VCaP (cell line): ENCODE results near the gene GRIK4.

ENCODE experiments used
- H3K27ac ChIP-seq: fragments of 450-650 bp; 2 replicates; pipeline ENCODE4 v1.5.1; 2017
- CTCF ChIP-seq: fragments of 450-650 bp; conservative IDR thresholded peaks from 2 replicates; pipeline ENCODE4 v1.5.1; 2017; ENCODE audit warnings: mild to moderate bottlenecking, moderate library complexity

The GRIK4 gene

GRCh38 chr11:120668537-120668936 is 157.0 kb downstream of the GRIK4 start:
- no peak overlapping the region for H3K27ac ChIP-seq
- TF ChIP-seq CTCF: no peak

GRCh38 chr11:120674542-120674941 is 163.0 kb downstream of the GRIK4 start:
- no peak for TF ChIP-seq CTCF

GRCh38 chr11:120675171-120675570 is 163.6 kb downstream of the GRIK4 start:
- H3K27ac ChIP-seq: no peak overlapping the region
- no peak for TF ChIP-seq CTCF

More at GRCh38 chr11:120674542-120674941, 163.0 kb downstream of the GRIK4 start:
- H3K27ac ChIP-seq: no peak overlapping the region

- TF ChIP-seq CTCF: no peak
- no peak overlapping the region for H3K27ac ChIP-seq
These were observed 165.4 kb downstream of the GRIK4 start for GRCh38 chr11:120676991-120677390.

- no peak for TF ChIP-seq CTCF
- no peak overlapping the region for H3K27ac ChIP-seq
These were observed 168.8 kb downstream of the GRIK4 start for GRCh38 chr11:120680322-120680721.

GRCh38 chr11:120681434-120682331 is 170.1 kb downstream of the GRIK4 start:
- TF ChIP-seq CTCF: no peak
- no peak overlapping the region for H3K27ac ChIP-seq

GRCh38 chr11:120682332-120682649 is 170.7 kb downstream of the GRIK4 start:
- H3K27ac ChIP-seq: no peak overlapping the region
- TF ChIP-seq CTCF: no peak
